HL-60 (cell line): ENCODE data around the gene IQCK.

Source experiments
- GABPA ChIP-seq: IDR thresholded peaks from 2 replicates; pipeline ENCODE4 v1.6.1; 2012; ENCODE audit warnings: low read depth
- POLR2AphosphoS5 ChIP-seq: IDR thresholded peaks from 2 replicates; pipeline ENCODE4 v1.6.1; 2012; ENCODE audit warnings: low read depth
- SPI1 ChIP-seq: IDR thresholded peaks from 2 replicates; pipeline ENCODE4 v1.6.1; 2012; ENCODE audit warnings: low read depth, mild to moderate bottlenecking, borderline replicate concordance
- TF ChIP-seq, protein P1 (sequence below): IDR thresholded peaks from one replicate; pipeline ENCODE4 v1.5.1; 2011; ENCODE audit warnings: low read length, control low read depth, inconsistent platforms; ENCODE audit not compliant: insufficient read depth
- TF ChIP-seq, protein P2 (sequence below): IDR thresholded peaks from 2 replicates; pipeline ENCODE4 v1.6.1; 2012; ENCODE audit warnings: low read depth; ENCODE audit not compliant: insufficient replicate concordance

DNA sequence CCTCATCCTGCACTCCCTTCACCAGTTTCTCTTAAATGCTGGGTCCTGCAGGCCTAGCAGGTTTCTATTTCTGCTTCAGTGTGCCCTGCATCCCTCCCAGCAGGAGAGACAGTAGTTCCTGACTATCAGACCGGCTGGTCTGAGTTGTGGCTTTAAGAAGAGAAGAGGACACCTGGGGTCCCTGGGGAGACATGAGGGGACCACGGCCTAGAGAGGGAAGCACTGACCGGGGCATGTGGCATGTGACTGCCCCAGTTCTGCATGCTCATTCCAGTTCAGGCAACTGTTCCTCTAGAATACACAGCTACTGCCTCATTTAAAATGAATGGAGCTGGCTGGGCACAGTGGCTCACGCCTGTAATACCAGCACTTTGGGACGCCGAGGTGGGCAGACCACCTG lies 105.3 kb downstream of the IQCK start:
- TF ChIP-seq, protein P1, sequence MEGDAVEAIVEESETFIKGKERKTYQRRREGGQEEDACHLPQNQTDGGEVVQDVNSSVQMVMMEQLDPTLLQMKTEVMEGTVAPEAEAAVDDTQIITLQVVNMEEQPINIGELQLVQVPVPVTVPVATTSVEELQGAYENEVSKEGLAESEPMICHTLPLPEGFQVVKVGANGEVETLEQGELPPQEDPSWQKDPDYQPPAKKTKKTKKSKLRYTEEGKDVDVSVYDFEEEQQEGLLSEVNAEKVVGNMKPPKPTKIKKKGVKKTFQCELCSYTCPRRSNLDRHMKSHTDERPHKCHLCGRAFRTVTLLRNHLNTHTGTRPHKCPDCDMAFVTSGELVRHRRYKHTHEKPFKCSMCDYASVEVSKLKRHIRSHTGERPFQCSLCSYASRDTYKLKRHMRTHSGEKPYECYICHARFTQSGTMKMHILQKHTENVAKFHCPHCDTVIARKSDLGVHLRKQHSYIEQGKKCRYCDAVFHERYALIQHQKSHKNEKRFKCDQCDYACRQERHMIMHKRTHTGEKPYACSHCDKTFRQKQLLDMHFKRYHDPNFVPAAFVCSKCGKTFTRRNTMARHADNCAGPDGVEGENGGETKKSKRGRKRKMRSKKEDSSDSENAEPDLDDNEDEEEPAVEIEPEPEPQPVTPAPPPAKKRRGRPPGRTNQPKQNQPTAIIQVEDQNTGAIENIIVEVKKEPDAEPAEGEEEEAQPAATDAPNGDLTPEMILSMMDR, result no peak
- TF ChIP-seq, protein P2, sequence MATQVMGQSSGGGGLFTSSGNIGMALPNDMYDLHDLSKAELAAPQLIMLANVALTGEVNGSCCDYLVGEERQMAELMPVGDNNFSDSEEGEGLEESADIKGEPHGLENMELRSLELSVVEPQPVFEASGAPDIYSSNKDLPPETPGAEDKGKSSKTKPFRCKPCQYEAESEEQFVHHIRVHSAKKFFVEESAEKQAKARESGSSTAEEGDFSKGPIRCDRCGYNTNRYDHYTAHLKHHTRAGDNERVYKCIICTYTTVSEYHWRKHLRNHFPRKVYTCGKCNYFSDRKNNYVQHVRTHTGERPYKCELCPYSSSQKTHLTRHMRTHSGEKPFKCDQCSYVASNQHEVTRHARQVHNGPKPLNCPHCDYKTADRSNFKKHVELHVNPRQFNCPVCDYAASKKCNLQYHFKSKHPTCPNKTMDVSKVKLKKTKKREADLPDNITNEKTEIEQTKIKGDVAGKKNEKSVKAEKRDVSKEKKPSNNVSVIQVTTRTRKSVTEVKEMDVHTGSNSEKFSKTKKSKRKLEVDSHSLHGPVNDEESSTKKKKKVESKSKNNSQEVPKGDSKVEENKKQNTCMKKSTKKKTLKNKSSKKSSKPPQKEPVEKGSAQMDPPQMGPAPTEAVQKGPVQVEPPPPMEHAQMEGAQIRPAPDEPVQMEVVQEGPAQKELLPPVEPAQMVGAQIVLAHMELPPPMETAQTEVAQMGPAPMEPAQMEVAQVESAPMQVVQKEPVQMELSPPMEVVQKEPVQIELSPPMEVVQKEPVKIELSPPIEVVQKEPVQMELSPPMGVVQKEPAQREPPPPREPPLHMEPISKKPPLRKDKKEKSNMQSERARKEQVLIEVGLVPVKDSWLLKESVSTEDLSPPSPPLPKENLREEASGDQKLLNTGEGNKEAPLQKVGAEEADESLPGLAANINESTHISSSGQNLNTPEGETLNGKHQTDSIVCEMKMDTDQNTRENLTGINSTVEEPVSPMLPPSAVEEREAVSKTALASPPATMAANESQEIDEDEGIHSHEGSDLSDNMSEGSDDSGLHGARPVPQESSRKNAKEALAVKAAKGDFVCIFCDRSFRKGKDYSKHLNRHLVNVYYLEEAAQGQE, result no peak
- TF ChIP-seq POLR2AphosphoS5 (no peak), GABPA (no peak), SPI1 (no peak)
